Mucosa of stomach (tissue), 1 donor: Measurements from ENCODE around the gene RNFT1.
"Not testable (repeated sequence)": the region's sequence is repeated elsewhere in the genome, so short reads cannot be mapped to it uniquely, and the experiment has no call there.

ENCODE experiments used
- H3K27me3 ChIP-seq: one replicate; pipeline ENCODE4 v1.7.0; 2013; ENCODE audit warnings: mild to moderate bottlenecking, low read length; ENCODE audit not compliant: control insufficient read depth, insufficient read depth
- H3K36me3 ChIP-seq: one replicate; pipeline ENCODE4 v1.7.0; 2013; ENCODE audit warnings: low read length; ENCODE audit not compliant: control insufficient read depth, insufficient read depth
- H3K4me1 ChIP-seq: one replicate; pipeline ENCODE4 v1.7.0; 2013; ENCODE audit warnings: mild to moderate bottlenecking, low read length; ENCODE audit not compliant: control insufficient read depth, insufficient read depth
- H3K4me3 ChIP-seq: one replicate; pipeline ENCODE4 v1.7.0; 2013; ENCODE audit warnings: low read length
- H3K9ac ChIP-seq: one replicate; pipeline ENCODE4 v1.7.0; 2013; ENCODE audit warnings: mild to moderate bottlenecking, low read length, moderate library complexity
- H3K9me3 ChIP-seq: one replicate; pipeline ENCODE4 v1.7.0; 2013; ENCODE audit warnings: mild to moderate bottlenecking, low read length, moderate library complexity; ENCODE audit not compliant: control insufficient read depth
- donor health status: Pancreatic carcinoma.

RNFT1 gene

DNA sequence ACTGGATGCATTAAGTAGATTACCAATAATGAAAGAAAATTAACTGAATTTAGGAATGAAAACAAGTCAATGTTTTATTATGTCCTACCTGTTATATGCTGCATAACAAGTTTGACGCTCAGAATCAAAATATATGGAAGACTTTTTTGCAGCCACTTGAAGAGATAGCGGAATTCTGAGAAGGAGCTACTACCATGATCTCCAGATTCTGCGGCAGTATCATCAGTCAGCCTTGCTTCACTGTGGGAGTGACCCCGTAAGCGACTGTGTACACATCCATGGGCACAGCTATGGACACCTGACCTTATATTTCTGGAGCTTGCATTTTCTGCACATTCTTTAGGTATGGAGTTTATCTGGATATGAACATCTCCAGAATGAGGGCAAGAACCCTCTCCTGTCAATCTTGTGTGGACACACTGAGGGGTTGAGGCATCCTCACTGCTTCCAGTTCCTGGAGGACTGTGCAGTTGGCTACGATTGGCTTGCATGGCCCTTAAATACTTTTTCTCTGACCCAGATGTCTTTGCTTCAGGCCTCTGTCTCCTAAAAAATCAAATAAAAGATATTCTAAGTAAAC is 1.7 kb downstream of the RNFT1 start:
- Histone ChIP-seq H3K4me3 (no peak overlapping the region), H3K9ac (no peak overlapping the region)

DNA sequence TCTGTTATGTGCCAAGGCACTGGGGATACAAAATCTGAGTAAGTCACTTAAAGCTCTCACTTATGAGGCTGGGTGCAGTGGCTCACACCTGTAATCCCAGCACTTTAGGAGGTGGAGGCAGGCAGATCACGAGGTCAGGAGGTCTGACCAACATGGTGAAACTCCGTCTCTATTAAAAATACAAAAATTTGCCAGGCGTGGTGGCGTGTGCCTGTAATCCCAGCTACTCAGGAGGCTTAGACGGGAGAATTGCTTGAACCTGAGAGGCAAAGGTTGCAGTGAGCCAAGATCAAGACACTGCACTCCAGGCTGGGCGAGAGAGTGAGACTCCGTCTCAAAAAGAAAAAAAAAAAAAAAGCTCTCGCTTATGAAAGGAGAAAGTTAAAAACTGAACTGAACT is 5.0 kb downstream of the RNFT1 start:
- not testable (repeated sequence) for H3K27me3 ChIP-seq, H3K4me1 ChIP-seq, H3K4me3 ChIP-seq, H3K36me3 ChIP-seq, H3K9me3 ChIP-seq, H3K9ac ChIP-seq

More for the DNA sequence above, 1.7 kb downstream of the RNFT1 start:
- Histone ChIP-seq H3K9me3 (no peaks in the 10 kb centered on the region), H3K4me1 (peaks cover 10% of the 10 kb centered on the region), H3K36me3 (no peaks in the 10 kb centered on the region), H3K27me3 (no peaks in the 10 kb centered on the region)

DNA sequence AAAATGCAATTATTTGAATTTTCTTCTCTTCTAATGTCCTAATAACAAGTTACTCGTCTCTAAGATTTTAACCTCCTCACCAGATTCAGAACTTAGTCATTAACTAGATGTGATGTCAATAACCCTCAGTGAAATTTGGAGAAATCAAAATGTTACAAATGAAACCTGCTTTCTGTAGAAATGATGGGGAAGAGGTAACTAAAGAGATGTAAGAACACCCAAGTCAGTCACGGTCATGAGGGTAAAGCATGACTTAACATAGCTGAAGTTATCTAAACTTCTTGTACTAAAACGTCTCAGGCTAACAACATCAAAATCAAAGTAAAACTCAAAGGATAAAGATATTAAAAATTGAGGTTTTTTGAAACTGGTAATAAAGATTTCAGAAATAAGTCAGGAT is 9.7 kb downstream of the RNFT1 start:
- Histone ChIP-seq H3K4me1 (no peaks in the 10 kb centered on the region), H3K36me3 (no peaks in the 10 kb centered on the region), H3K9ac (no peak overlapping the region), H3K4me3 (no peak overlapping the region), H3K27me3 (no peaks in the 10 kb centered on the region), H3K9me3 (no peaks in the 10 kb centered on the region)

GRCh38 chr17:59950049-59950448 is 14.5 kb downstream of the RNFT1 start:
- Histone ChIP-seq H3K9me3 (no peaks in the 10 kb centered on the region), H3K4me3 (no peak overlapping the region), H3K9ac (no peak overlapping the region), H3K4me1 (no peaks in the 10 kb centered on the region), H3K27me3 (no peaks in the 10 kb centered on the region), H3K36me3 (no peaks in the 10 kb centered on the region)

DNA sequence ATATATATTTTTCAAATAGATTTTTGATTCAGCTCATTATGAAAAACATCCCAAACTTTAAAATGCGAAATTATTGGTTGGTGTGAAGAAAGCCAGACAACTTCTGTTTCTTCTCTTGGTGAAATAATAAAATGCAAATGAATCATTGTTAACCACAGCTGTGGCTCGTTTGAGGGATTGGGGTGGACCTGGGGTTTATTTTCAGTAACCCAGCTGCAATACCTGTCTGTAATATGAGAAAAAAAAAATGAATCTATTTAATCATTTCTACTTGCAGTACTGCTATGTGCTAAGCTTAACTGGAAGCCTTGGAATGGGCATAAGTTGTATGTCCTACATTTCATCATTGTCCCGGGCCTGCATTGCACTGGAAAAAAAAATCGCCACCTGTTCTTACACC is 17.2 kb downstream of the RNFT1 start:
- not testable (repeated sequence) for H3K27me3 ChIP-seq, H3K4me3 ChIP-seq, H3K4me1 ChIP-seq, H3K36me3 ChIP-seq, H3K9ac ChIP-seq, H3K9me3 ChIP-seq

- H3K27me3 ChIP-seq, H3K36me3 ChIP-seq, H3K9me3 ChIP-seq, H3K4me3 ChIP-seq, H3K9ac ChIP-seq, H3K4me1 ChIP-seq: not testable (repeated sequence)
Measured at GRCh38 chr17:59946433-59946832, 18.1 kb downstream of the RNFT1 start.

DNA sequence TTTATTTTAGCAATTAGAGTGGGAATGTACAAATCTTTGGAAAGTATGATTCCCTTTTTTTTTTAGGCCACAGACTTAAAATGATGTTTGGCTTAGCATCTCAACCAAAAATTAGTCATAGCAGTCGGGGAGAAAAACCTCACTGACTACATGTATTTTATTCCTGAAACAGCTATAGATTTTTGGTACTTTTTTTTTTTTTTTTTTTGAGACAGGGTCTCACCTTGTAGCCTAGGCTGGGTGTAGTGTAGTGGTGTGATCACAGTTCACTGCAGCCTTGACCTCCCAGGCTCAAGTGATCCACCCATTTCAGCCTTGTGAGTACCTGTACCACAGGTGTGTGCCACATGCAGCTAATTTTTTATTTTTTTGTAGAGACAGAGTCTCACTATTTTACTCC is 23.4 kb downstream of the RNFT1 start:
- H3K4me1 ChIP-seq, result no peaks in the 10 kb centered on the region
- no peak overlapping the region for H3K4me3 ChIP-seq
- no peaks in the 10 kb centered on the region for H3K27me3 ChIP-seq
- peaks cover 5% of the 10 kb centered on the region for H3K36me3 ChIP-seq
- no peak overlapping the region for H3K9ac ChIP-seq
- H3K9me3 ChIP-seq, result no peaks in the 10 kb centered on the region

- H3K9ac ChIP-seq, H3K27me3 ChIP-seq, H3K9me3 ChIP-seq, H3K4me3 ChIP-seq, H3K4me1 ChIP-seq, H3K36me3 ChIP-seq: not testable (repeated sequence)
Measured at GRCh38 chr17:59940697-59941096, 23.8 kb downstream of the RNFT1 start.

GRCh38 chr17:59933317-59933716 is 31.2 kb downstream of the RNFT1 start:
- not testable (repeated sequence) for H3K4me1 ChIP-seq, H3K36me3 ChIP-seq, H3K9ac ChIP-seq, H3K27me3 ChIP-seq, H3K4me3 ChIP-seq, H3K9me3 ChIP-seq

DNA sequence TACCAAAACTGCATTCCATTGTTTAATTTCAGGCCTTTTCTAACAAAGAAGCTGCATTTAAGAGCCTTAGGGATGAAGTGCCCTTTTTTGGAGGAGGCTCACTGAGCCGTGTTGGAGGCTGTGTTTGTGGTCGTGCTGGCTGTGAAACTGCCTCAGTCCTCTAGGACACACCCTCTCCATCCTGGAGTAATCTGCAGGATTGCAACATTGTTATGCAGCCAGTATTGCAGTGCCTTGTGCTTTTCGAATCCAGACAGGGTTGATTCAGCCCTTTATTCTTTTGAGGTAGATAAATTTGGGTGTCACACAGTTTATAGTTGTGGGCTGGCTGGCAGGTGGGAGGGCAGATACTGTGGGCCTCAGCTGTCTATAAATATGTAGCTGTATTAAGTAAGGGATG is 33.8 kb downstream of the RNFT1 start:
- H3K9me3 ChIP-seq, H3K9ac ChIP-seq, H3K36me3 ChIP-seq, H3K27me3 ChIP-seq, H3K4me1 ChIP-seq, H3K4me3 ChIP-seq: not testable (repeated sequence)

DNA sequence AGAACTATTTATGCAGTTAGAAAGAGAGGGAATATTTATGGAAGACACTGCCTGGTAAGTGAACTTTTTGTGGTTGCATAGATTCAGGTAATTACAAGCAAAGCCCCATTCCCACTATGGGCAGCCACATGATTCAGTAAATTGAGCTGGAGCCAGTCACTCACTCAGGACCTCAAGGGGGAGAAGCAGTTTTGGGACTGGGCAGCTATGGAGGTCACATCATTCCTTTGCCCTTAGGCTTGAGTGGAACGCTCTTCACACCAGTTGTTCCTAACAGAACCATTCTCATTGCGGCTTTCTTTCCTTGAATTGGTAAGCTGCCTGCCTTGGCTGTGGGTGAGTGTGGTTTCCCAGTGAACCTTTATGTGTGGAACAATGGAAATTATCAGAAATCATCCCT is 34.4 kb downstream of the RNFT1 start:
- not testable (repeated sequence) for H3K36me3 ChIP-seq, H3K4me3 ChIP-seq, H3K27me3 ChIP-seq, H3K4me1 ChIP-seq, H3K9me3 ChIP-seq, H3K9ac ChIP-seq

DNA sequence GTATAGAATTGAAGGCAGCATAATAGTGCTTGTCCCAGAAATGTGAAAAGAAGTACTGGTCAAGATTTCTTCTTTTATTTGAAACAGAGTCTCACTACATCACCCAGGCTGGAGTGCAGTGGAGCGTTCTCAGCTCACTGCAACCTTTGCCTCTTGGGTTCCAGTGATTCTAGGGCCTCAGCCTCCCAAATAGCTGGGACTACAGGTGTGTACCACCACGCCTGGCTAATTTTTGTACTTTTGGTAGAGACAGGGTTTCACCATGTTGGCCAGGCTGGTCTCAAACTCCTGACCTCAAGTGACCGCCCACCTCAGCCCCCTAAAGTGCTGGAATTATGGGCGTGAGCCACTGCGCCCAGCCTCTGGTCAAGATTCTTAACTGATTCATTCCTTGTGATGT is 43.9 kb downstream of the RNFT1 start:
- H3K9ac ChIP-seq, H3K9me3 ChIP-seq, H3K27me3 ChIP-seq, H3K4me1 ChIP-seq, H3K36me3 ChIP-seq, H3K4me3 ChIP-seq: not testable (repeated sequence)

- H3K4me1 ChIP-seq, result no peaks in the 10 kb centered on the region
- H3K9ac ChIP-seq, result no peak overlapping the region
- peaks cover 4% of the 10 kb centered on the region for H3K36me3 ChIP-seq
- H3K4me3 ChIP-seq, result no peak overlapping the region
- no peaks in the 10 kb centered on the region for H3K27me3 ChIP-seq
- no peaks in the 10 kb centered on the region for H3K9me3 ChIP-seq
Measured at GRCh38 chr17:59916446-59916845, 48.1 kb downstream of the RNFT1 start.
